ENCODE data around the gene PDSS1. TPM values are rescaled to one million over a fixed set of nuclear protein-coding genes. Genes with fewer than 3 reads are reported as not detected.

Gene PDSS1
- polyA plus RNA-seq, 1 donor from 2014 or later, result 13.0 TPM

DNA sequence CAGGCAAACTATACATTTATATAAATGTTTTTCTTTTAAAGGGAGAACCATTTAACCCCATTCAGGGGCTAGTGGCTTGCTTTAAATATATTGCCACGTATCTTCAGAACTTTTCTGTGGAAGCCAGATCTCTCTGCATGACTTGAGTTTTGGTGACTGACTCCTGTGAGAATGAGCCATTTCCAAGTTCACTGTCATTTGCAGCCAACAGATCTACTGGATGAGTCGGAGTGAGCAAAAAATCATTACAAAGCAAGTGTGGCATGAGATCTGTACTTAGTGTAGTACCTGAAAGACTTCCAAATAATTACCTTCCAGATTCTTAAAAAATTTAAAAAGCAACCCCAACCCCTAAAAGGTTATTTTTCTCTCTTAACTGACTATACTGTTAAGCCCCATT is 45.6 kb downstream of the PDSS1 start:
- Histone ChIP-seq H3K36me3 (ENCODE audit: insufficient read depth, low read length) (no peaks in the 10 kb centered on the region), H3K4me2 (ENCODE audit: low read length) (no peak overlapping the region), H2AFZ (ENCODE audit: low read depth, low read length) (no peak overlapping the region), H4K20me1 (ENCODE audit: insufficient read depth) (no peaks in the 10 kb centered on the region), H3K79me2 (replicated peaks; ENCODE audit: insufficient read depth, low read length) (no peaks in the 10 kb centered on the region), H3F3A (ENCODE audit: insufficient read depth, low read length, poor library complexity, severe bottlenecking) (no peaks in the 10 kb centered on the region), H3K27ac (ENCODE audit: low read length) (no peak overlapping the region), H3K9me2 (ENCODE audit: insufficient read depth, low read length) (no peaks in the 10 kb centered on the region), H3K9ac (ENCODE audit: low read length) (no peak overlapping the region), H3K9me3 (ENCODE audit: low read length) (no peaks in the 10 kb centered on the region), H3K4me3 (ENCODE audit: low read length) (no peak overlapping the region), H3K27me3 (ENCODE audit: insufficient read depth, low read depth, low read length) (no peaks in the 10 kb centered on the region)
- TF ChIP-seq SMC3 (conservative IDR thresholded peaks at IDR 0.05; ENCODE audit: poor library complexity) (no peak), POLR2AphosphoS5 (IDR thresholded peaks at IDR 0.05) (no peak), EP300 (conservative IDR thresholded peaks at IDR 0.05; ENCODE audit: poor library complexity, severe bottlenecking) (no peak), RAD21 (conservative IDR thresholded peaks at IDR 0.05) (no peak), MXI1 (conservative IDR thresholded peaks at IDR 0.05; ENCODE audit: poor library complexity, severe bottlenecking) (no peak), TAF1 (IDR thresholded peaks at IDR 0.05; ENCODE audit: low read depth) (no peak)
- TF ChIP-seq, protein P1, sequence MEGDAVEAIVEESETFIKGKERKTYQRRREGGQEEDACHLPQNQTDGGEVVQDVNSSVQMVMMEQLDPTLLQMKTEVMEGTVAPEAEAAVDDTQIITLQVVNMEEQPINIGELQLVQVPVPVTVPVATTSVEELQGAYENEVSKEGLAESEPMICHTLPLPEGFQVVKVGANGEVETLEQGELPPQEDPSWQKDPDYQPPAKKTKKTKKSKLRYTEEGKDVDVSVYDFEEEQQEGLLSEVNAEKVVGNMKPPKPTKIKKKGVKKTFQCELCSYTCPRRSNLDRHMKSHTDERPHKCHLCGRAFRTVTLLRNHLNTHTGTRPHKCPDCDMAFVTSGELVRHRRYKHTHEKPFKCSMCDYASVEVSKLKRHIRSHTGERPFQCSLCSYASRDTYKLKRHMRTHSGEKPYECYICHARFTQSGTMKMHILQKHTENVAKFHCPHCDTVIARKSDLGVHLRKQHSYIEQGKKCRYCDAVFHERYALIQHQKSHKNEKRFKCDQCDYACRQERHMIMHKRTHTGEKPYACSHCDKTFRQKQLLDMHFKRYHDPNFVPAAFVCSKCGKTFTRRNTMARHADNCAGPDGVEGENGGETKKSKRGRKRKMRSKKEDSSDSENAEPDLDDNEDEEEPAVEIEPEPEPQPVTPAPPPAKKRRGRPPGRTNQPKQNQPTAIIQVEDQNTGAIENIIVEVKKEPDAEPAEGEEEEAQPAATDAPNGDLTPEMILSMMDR (IDR thresholded peaks at IDR 0.05; ENCODE audit: poor library complexity, severe bottlenecking), result no peak
- TF ChIP-seq, protein P2, sequence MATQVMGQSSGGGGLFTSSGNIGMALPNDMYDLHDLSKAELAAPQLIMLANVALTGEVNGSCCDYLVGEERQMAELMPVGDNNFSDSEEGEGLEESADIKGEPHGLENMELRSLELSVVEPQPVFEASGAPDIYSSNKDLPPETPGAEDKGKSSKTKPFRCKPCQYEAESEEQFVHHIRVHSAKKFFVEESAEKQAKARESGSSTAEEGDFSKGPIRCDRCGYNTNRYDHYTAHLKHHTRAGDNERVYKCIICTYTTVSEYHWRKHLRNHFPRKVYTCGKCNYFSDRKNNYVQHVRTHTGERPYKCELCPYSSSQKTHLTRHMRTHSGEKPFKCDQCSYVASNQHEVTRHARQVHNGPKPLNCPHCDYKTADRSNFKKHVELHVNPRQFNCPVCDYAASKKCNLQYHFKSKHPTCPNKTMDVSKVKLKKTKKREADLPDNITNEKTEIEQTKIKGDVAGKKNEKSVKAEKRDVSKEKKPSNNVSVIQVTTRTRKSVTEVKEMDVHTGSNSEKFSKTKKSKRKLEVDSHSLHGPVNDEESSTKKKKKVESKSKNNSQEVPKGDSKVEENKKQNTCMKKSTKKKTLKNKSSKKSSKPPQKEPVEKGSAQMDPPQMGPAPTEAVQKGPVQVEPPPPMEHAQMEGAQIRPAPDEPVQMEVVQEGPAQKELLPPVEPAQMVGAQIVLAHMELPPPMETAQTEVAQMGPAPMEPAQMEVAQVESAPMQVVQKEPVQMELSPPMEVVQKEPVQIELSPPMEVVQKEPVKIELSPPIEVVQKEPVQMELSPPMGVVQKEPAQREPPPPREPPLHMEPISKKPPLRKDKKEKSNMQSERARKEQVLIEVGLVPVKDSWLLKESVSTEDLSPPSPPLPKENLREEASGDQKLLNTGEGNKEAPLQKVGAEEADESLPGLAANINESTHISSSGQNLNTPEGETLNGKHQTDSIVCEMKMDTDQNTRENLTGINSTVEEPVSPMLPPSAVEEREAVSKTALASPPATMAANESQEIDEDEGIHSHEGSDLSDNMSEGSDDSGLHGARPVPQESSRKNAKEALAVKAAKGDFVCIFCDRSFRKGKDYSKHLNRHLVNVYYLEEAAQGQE (IDR thresholded peaks at IDR 0.05; ENCODE audit: borderline replicate concordance), result no peak

DNA sequence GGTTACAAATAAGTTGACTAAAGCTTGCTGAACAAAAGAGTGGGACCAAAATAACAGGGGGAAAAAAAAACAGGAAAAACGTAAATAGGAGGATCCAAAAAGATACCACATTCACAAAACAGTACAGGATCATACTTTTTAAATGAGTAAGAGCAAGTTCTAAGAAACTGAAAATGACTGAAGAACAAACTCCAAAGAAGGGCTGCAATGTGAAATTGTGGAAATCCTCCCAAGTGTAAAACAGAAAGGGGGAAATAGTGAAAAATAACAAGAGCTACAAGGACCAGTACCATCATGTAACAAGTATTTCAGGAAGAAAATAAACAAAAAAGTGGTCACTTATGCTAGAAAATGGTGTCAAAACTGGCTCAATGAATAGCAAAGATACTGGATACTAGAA is 46.3 kb downstream of the PDSS1 start:
- H3K27ac ChIP-seq (ENCODE audit: low read length), result no peak overlapping the region
- H3K9me3 ChIP-seq (ENCODE audit: low read length), result no peaks in the 10 kb centered on the region
- TF ChIP-seq, protein P2 (IDR thresholded peaks at IDR 0.05; ENCODE audit: borderline replicate concordance), result no peak
- TF ChIP-seq EP300 (conservative IDR thresholded peaks at IDR 0.05; ENCODE audit: poor library complexity, severe bottlenecking), result no peak
- no peak for TF ChIP-seq POLR2AphosphoS5 (IDR thresholded peaks at IDR 0.05)
- no peak for TF ChIP-seq EZH2 (IDR thresholded peaks at IDR 0.05; ENCODE audit: borderline replicate concordance, insufficient read depth, low read length, poor library complexity, severe bottlenecking)
- TF ChIP-seq, protein P1 (IDR thresholded peaks at IDR 0.05; ENCODE audit: poor library complexity, severe bottlenecking), result no peak
- TF ChIP-seq RAD21 (conservative IDR thresholded peaks at IDR 0.05), result no peak
- TF ChIP-seq TAF1 (IDR thresholded peaks at IDR 0.05; ENCODE audit: low read depth), result no peak
- TF ChIP-seq SMC3 (conservative IDR thresholded peaks at IDR 0.05; ENCODE audit: poor library complexity), result no peak
- TF ChIP-seq MXI1 (conservative IDR thresholded peaks at IDR 0.05; ENCODE audit: poor library complexity, severe bottlenecking), result no peak
- no peaks in the 10 kb centered on the region for H3F3A ChIP-seq (ENCODE audit: insufficient read depth, low read length, poor library complexity, severe bottlenecking)
- no peak overlapping the region for H3K4me3 ChIP-seq (ENCODE audit: low read length)
- H2AFZ ChIP-seq (ENCODE audit: low read depth, low read length), result no peak overlapping the region
- H3K27me3 ChIP-seq (ENCODE audit: insufficient read depth, low read depth, low read length), result no peaks in the 10 kb centered on the region
- H3K79me2 ChIP-seq (replicated peaks; ENCODE audit: insufficient read depth, low read length), result no peaks in the 10 kb centered on the region
- no peaks in the 10 kb centered on the region for H3K36me3 ChIP-seq (ENCODE audit: insufficient read depth, low read length)
- H4K20me1 ChIP-seq (ENCODE audit: insufficient read depth), result no peaks in the 10 kb centered on the region
- H3K9ac ChIP-seq (ENCODE audit: low read length), result no peak overlapping the region
- no peak overlapping the region for H3K4me2 ChIP-seq (ENCODE audit: low read length)
- no peaks in the 10 kb centered on the region for H3K9me2 ChIP-seq (ENCODE audit: insufficient read depth, low read length)
